K562 (cell line): ENCODE measurements around the gene IL1RAPL2. TPM values are rescaled to one million over a fixed set of nuclear protein-coding genes. Genes with fewer than 3 reads are reported as not detected.

Experiments used
- ATAC-seq: fragments of 200-7000 bp; cut with Tn5 transposase; 3 replicates; pipeline ENCODE4 v1.9.1; 2020; ENCODE audit warnings: moderate library complexity
- BruUV-seq: library from RNA; stranded (reverse); fragments of 400-500 nt; replicated peaks from 2 replicates; lab custom pipeline; 2021; lab: Mats Ljungman, UMichigan
- CTCF ChIA-PET: fragments of 300-600 bp; formaldehyde crosslinking; extraction: SDS; loops from one replicate; lab custom pipeline; 2021; ENCODE audit warnings: low intra/inter-chr PET ratio; lab: Yijun Ruan, JAX
- POLR2A ChIA-PET: fragments of 300-600, 350-650 bp; sonication (Branson Sonifier 250); formaldehyde crosslinking; extraction: SDS; loops from one replicate; lab custom pipeline; 2021; ENCODE audit warnings: antibody characterized with exemption, inconsistent platforms; lab: Yijun Ruan, JAX
- DNase-seq, 4 experiments: peaks; one replicate each; pipeline versions ENCODE4 v3.0.0 to v3.0.0-alpha.2; 2011 to 2018; ENCODE audit warnings: low spot score in 3 of 4, mixed read lengths in 3 of 4; ENCODE audit errors: extremely low read depth in 1 of 4
- FAIRE-seq: peaks from 2 replicates; lab custom pipeline; 2011; peaks lifted over from hg19 to GRCh38; lab: Jason Lieb, UNC
- H2AFZ ChIP-seq: 2 replicates; pipeline ENCODE4 v1.6.0; 2011; ENCODE audit warnings: low read depth, low read length, control low read depth, inconsistent platforms
- H3K27ac ChIP-seq: fragments of 200-600 bp; 3 replicates; pipeline ENCODE4 v1.8.0; 2011; ENCODE audit warnings: low read depth, mild to moderate bottlenecking, control low read depth, inconsistent platforms, low read length, moderate library complexity, mixed read lengths; ENCODE audit errors: extremely low read depth
- H3K27me3 ChIP-seq, 2 experiments: fragments of 300-600 bp in 1 of 2; 2 replicates in 1 of 2; 3 replicates in 1 of 2; pipeline versions ENCODE4 v1.6.0 to v1.8.0; 2011; ENCODE audit warnings: inconsistent platforms in 2 of 2, low read length in 2 of 2, mild to moderate bottlenecking in 1 of 2, mixed read lengths in 1 of 2, moderate library complexity in 1 of 2; ENCODE audit not compliant: control insufficient read depth in 2 of 2, insufficient read depth in 2 of 2
- H3K36me3 ChIP-seq: fragments of 300-600 bp; 3 replicates; pipeline ENCODE4 v1.8.0; 2011; ENCODE audit warnings: mild to moderate bottlenecking, low read length, inconsistent platforms; ENCODE audit not compliant: control insufficient read depth, insufficient read depth
- H3K4me1 ChIP-seq, 2 experiments: fragments of 200-600 bp in 1 of 2; replicated peaks in 1 of 2; 2 replicates in 1 of 2; 3 replicates in 1 of 2; pipeline versions ENCODE4 v1.5.1 to v1.8.0; 2011; ENCODE audit warnings: inconsistent platforms in 2 of 2, low read length in 2 of 2, mild to moderate bottlenecking in 1 of 2, mixed read lengths in 1 of 2, moderate library complexity in 1 of 2; ENCODE audit not compliant: control insufficient read depth in 2 of 2, insufficient read depth in 2 of 2
- H3K4me2 ChIP-seq: 2 replicates; pipeline ENCODE4 v1.6.1; 2011; ENCODE audit warnings: low read length, control low read depth, inconsistent platforms, mixed read lengths; ENCODE audit not compliant: insufficient read depth
- H3K4me3 ChIP-seq: fragments of 200-600 bp; sonication (generic), shearing (Covaris generic); 2 replicates; pipeline ENCODE4 v1.5.1; 2016; ENCODE audit warnings: control low read depth, inconsistent platforms
- H3K79me2 ChIP-seq: fragments of 200-600 bp; 3 replicates; pipeline ENCODE4 v1.8.0; 2011; ENCODE audit warnings: low read length, inconsistent platforms; ENCODE audit not compliant: control insufficient read depth, insufficient read depth
- H3K9ac ChIP-seq, 2 experiments: 2 replicates each; pipeline versions ENCODE4 v1.6.0 to v1.6.1; 2011; ENCODE audit warnings: low read depth in 2 of 2, low read length in 2 of 2, control low read depth in 1 of 2, inconsistent platforms in 1 of 2, mild to moderate bottlenecking in 1 of 2, mixed read lengths in 1 of 2; ENCODE audit not compliant: insufficient read depth in 1 of 2
- H3K9me1 ChIP-seq: one replicate; pipeline ENCODE4 v1.6.0; 2011; ENCODE audit warnings: inconsistent platforms, mild to moderate bottlenecking, low read length, moderate library complexity; ENCODE audit not compliant: control insufficient read depth, insufficient read depth
- H3K9me3 ChIP-seq: replicated peaks from 2 replicates; pipeline ENCODE4 v1.5.1; 2011; ENCODE audit warnings: low read depth, low read length, inconsistent platforms; ENCODE audit not compliant: control insufficient read depth, insufficient read depth
- H4K20me1 ChIP-seq: replicated peaks from 2 replicates; pipeline ENCODE4 v1.6.1; 2011; ENCODE audit warnings: low read length, inconsistent platforms, mixed read lengths; ENCODE audit not compliant: control insufficient read depth, insufficient read depth
- ARID2 ChIP-seq: fragments of 450-650 bp; IDR thresholded peaks from 2 replicates; pipeline ENCODE4 v1.6.1; 2017; ENCODE audit warnings: antibody characterized with exemption, mild to moderate bottlenecking
- BCL6 ChIP-seq: fragments of 250-450 bp; sonication (Bioruptor Pico); IDR thresholded peaks from 2 replicates; pipeline ENCODE4 v1.4.0; 2020
- HDAC2 ChIP-seq: fragments of 450-650 bp; IDR thresholded peaks from 2 replicates; pipeline ENCODE4 v1.6.1; 2016; ENCODE audit warnings: mild to moderate bottlenecking
- MIER1 ChIP-seq: fragments of 450-650 bp; IDR thresholded peaks from 2 replicates; pipeline ENCODE4 v1.6.1; 2016; ENCODE audit warnings: antibody characterized with exemption, mild to moderate bottlenecking, low read depth
- ZNF551 ChIP-seq: fragments of 250-450 bp; sonication (Bioruptor Pico); IDR thresholded peaks from 2 replicates; pipeline ENCODE4 v1.5.0; 2021; ENCODE audit warnings: mild to moderate bottlenecking, moderate library complexity
- ZNF561 ChIP-seq: fragments of 450-650 bp; formaldehyde crosslinking; conservative IDR thresholded peaks from 2 replicates; pipeline ENCODE4 v1.4.0; 2020; ENCODE audit warnings: mild to moderate bottlenecking, moderate library complexity
- WGBS: fragments of 100-300 bp; shearing (Covaris generic); methylation state at CpG from one replicate; pipeline ENCODE4 v1.1.6; 2016; ENCODE audit warnings: low coverage, mixed read lengths; ENCODE audit not compliant: insufficient coverage; ENCODE audit errors: missing lambda C conversion rate; 5-methylcytosine and 5-hydroxymethylcytosine counted together
- in situ Hi-C: fragments of 300-500 bp; cut with MboI; formaldehyde crosslinking; loops from 4 replicates; pipeline ENCODE4 v1.15.0; 2018; ENCODE audit warnings: inconsistent platforms, mixed read lengths
- intact Hi-C: fragments of 100-400 bp; cut with micrococcal nuclease; formaldehyde crosslinking; loops from 2 replicates; pipeline ENCODE4 v1.14.2; 2022
- polyA plus RNA-seq, 8 experiments: library from polyadenylated mRNA; depleted of rRNA in 4 of 8; stranded (reverse) in 5 of 8; unstranded in 3 of 8; fragments of >200 nt; fragmentation: Nextera tagmentation in 2 of 8; fragmentation: Illumina TruSeq in 1 of 8; extraction: Ambion mirVana in 2 of 8; extraction: Trizol in 1 of 8; gene quantifications; 2 replicates each; pipeline versions ENCODE4 v1.2.1 to v1.2.3, GENCODE V29; 2011 to 2014; ENCODE audit warnings: inconsistent platforms in 1 of 8, missing spikeins in 1 of 8
- total RNA-seq, 7 experiments: library from RNA; depleted of rRNA in 6 of 7; stranded (reverse); fragments of >200 nt in 6 of 7; fragmentation: Illumina TruSeq in 2 of 7; extraction: Trizol in 2 of 7; gene quantifications; 2 replicates each; pipeline versions ENCODE4 v1.2.1 to v1.2.3, GENCODE V29; 2011 to 2021; ENCODE audit warnings: low replicate concordance in 1 of 7
- TF ChIP-seq, protein P1 (sequence below), 2 experiments: fragments of 450-650 bp; IDR thresholded peaks; 2 replicates each; pipeline ENCODE4 v1.6.1; 2016
- TF ChIP-seq, protein P2 (sequence below): fragments of 250-450 bp; sonication (Bioruptor Pico); IDR thresholded peaks from 2 replicates; pipeline ENCODE4 v1.8.0; 2021; ENCODE audit warnings: moderate library complexity, mild to moderate bottlenecking, inconsistent platforms

IL1RAPL2 gene
- total and polyA plus RNA-seq, 9 of the 15 experiments (the other 6 are each of a cell fraction or from before 2014, with no cell fraction given): not detected

DNA sequence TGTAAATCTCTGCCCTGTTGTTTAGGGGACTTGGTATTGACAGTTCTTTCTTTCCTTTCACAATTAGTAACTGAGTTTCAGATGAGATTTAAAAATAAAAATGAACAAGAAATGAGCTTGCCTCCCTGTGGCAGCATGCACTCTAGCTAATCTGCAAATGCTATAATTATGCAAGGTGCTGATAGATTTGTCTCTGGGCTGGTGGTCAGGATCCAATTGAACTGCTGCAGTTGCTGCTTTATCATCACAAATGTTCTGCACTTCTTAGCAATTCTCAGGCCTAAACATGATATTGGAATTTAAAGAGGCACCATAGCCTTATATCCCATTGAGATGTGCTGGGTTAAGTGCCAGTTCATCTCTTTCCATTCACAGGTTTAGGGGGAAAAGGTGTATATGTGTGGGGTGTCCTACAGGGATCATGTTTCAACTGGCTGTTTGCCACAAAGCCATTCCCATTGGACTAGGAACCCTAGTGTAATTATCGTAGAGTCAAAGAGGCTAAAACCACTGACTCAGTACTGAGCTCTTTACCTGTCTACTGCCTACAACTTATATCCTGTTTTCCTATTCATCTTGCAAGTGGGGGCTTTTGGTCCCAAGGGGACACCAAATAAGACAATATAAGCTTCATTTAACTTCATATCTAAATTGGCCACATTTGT lies 914.8 kb downstream of the IL1RAPL2 start:
- TF ChIP-seq ZNF561 (no peak), BCL6 (CRISPR knock-in tag) (no peak), HDAC2 (no peak), ZNF551 (no peak), ARID2 (no peak), MIER1 (no peak)
- TF ChIP-seq, protein P1, sequence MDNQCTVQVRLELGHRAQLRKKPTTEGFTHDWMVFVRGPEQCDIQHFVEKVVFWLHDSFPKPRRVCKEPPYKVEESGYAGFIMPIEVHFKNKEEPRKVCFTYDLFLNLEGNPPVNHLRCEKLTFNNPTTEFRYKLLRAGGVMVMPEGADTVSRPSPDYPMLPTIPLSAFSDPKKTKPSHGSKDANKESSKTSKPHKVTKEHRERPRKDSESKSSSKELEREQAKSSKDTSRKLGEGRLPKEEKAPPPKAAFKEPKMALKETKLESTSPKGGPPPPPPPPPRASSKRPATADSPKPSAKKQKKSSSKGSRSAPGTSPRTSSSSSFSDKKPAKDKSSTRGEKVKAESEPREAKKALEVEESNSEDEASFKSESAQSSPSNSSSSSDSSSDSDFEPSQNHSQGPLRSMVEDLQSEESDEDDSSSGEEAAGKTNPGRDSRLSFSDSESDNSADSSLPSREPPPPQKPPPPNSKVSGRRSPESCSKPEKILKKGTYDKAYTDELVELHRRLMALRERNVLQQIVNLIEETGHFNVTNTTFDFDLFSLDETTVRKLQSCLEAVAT (IDR thresholded peaks at IDR 0.05): no peak
- TF ChIP-seq, protein P2, sequence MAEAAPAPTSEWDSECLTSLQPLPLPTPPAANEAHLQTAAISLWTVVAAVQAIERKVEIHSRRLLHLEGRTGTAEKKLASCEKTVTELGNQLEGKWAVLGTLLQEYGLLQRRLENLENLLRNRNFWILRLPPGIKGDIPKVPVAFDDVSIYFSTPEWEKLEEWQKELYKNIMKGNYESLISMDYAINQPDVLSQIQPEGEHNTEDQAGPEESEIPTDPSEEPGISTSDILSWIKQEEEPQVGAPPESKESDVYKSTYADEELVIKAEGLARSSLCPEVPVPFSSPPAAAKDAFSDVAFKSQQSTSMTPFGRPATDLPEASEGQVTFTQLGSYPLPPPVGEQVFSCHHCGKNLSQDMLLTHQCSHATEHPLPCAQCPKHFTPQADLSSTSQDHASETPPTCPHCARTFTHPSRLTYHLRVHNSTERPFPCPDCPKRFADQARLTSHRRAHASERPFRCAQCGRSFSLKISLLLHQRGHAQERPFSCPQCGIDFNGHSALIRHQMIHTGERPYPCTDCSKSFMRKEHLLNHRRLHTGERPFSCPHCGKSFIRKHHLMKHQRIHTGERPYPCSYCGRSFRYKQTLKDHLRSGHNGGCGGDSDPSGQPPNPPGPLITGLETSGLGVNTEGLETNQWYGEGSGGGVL (CRISPR knock-in tag): no peak
- TF ChIP-seq, all 486 proteins: peak for 0
- BruUV-seq: no TSS peak

More for the DNA sequence above, 914.8 kb downstream of the IL1RAPL2 start:
- ChIA-PET POLR2A (no interaction called here), CTCF (no interaction called here)
- Histone ChIP-seq H3K9me1 (no peaks in the 10 kb centered on the region), H3K27ac (no peak overlapping the region), H2AFZ (no peak overlapping the region), H4K20me1 (no peaks in the 10 kb centered on the region), H3K4me3 (no peak overlapping the region), H3K9ac (no peak overlapping the region), H3K79me2 (no peaks in the 10 kb centered on the region), H3K36me3 (no peaks in the 10 kb centered on the region), H3K4me2 (no peak overlapping the region), H3K9me3 (no peaks in the 10 kb centered on the region), H3K27me3 (no peaks in the 10 kb centered on the region), H3K4me1 (no peaks in the 10 kb centered on the region)
- intact Hi-C loops: no loop called here
- DNase-seq (no peak), FAIRE-seq (no peak), ATAC-seq (no peak)
- 0% methylated on average over 1 of the region's 1 CpG for WGBS
- in situ Hi-C loops: no loop called here
